ENCODE measurements around the gene FBN2. TPM values are rescaled to one million over a fixed set of nuclear protein-coding genes. Genes with fewer than 3 reads are reported as not detected.

Gene FBN2
- total and polyA plus RNA-seq, 9 of the 15 experiments (the other 6 are each of a cell fraction or from before 2014, with no cell fraction given): 0.01 to 0.09 TPM; not detected in 7

- in situ Hi-C loops (cut with MboI) (no loop called here), intact Hi-C loops (cut with micrococcal nuclease) (no loop called here)
- CTCF ChIA-PET (ENCODE audit: low intra/inter-chr PET ratio): no interaction called here
- Histone ChIP-seq H3K36me3 (ENCODE audit: control insufficient read depth, insufficient read depth, low read length) (no peaks in the 10 kb centered on the region), H3K79me2 (ENCODE audit: control insufficient read depth, insufficient read depth, low read length) (no peaks in the 10 kb centered on the region), H4K20me1 (replicated peaks; ENCODE audit: control insufficient read depth, insufficient read depth, low read length) (no peaks in the 10 kb centered on the region), H3K4me1 (replicated peaks in 1 of 2; ENCODE audit: control insufficient read depth in 2 of 2, insufficient read depth in 2 of 2, low read length in 2 of 2) (no peaks in the 10 kb centered on the region), H3K9ac (ENCODE audit: insufficient read depth in 1 of 2, low read depth in 2 of 2, low read length in 2 of 2) (no peak overlapping the region), H3K4me3 (no peak overlapping the region), H3K9me1 (ENCODE audit: control insufficient read depth, insufficient read depth, low read length) (no peaks in the 10 kb centered on the region), H2AFZ (ENCODE audit: low read depth, low read length) (no peak overlapping the region), H3K9me3 (replicated peaks; ENCODE audit: control insufficient read depth, insufficient read depth, low read depth, low read length) (no peaks in the 10 kb centered on the region), H3K27ac (ENCODE audit: extremely low read depth, low read depth, low read length) (no peak overlapping the region), H3K27me3 (ENCODE audit: control insufficient read depth in 2 of 2, insufficient read depth in 2 of 2, low read length in 2 of 2) (no peaks in the 10 kb centered on the region), H3K4me2 (ENCODE audit: insufficient read depth, low read length) (no peak overlapping the region)
- no TSS peak for BruUV-seq (replicated peaks)
- 0% methylated on average over 1 of the region's 1 CpG for WGBS (ENCODE audit: insufficient coverage, low coverage, missing lambda C conversion rate)
- no peak for TF ChIP-seq ZNF3 (CRISPR knock-in tag; IDR thresholded peaks at IDR 0.05)
- no peak for TF ChIP-seq ZNF740 (CRISPR knock-in tag; IDR thresholded peaks at IDR 0.05)
- TF ChIP-seq ZNF740 (tag; IDR thresholded peaks at IDR 0.05): no peak
- TF ChIP-seq ATF4 (CRISPR knock-in tag; IDR thresholded peaks at IDR 0.05): no peak
- TF ChIP-seq MAFF (IDR thresholded peaks at IDR 0.05; ENCODE audit: low read length): no peak
- TF ChIP-seq ZNF639 (CRISPR knock-in tag; conservative IDR thresholded peaks at IDR 0.05 in 1 of 2, IDR thresholded peaks at IDR 0.05 in 1 of 2): no peak
- no peak for TF ChIP-seq ZNF764 (CRISPR knock-in tag; IDR thresholded peaks at IDR 0.05; ENCODE audit: low read depth)
- TF ChIP-seq HDAC8 (tag; IDR thresholded peaks at IDR 0.05): no peak
- no peak for TF ChIP-seq POLR2AphosphoS2 (IDR thresholded peaks at IDR 0.05; ENCODE audit: low read length)
- FAIRE-seq: no peak
- POLR2A ChIA-PET: no interaction called here
- no peak for DNase-seq (ENCODE audit: extremely low read depth in 1 of 4, low spot score in 3 of 4)
- no peak for ATAC-seq
These were observed 283.3 kb downstream of the FBN2 start for GRCh38 chr5:128254789-128255188.
